GM19238 (cell line): ENCODE results near the gene EPB41L1.

Source experiments
- DNase-seq: peaks from one replicate; pipeline ENCODE4 v3.0.0; 2011; ENCODE audit warnings: low spot score; ENCODE audit not compliant: insufficient read length

The EPB41L1 gene

GRCh38 chr20:36154700-36155628, at the start of gene EPB41L1:
TSS of gene EPB41L1 (plus strand) at chr20:36154740. CDS start at chr20:36173778, 19,038 bp downstream.
- DNase-seq: no peak

- no peak for DNase-seq
Observed at GRCh38 chr20:36104856-36105255, 49.7 kb upstream of the EPB41L1 start.

- DNase-seq: no peak
Observed at GRCh38 chr20:36105711-36106226, 48.8 kb upstream of the EPB41L1 start.

- DNase-seq: no peak
Observed at GRCh38 chr20:36106606-36107005, 47.9 kb upstream of the EPB41L1 start.

- DNase-seq: no peak
Observed at GRCh38 chr20:36107881-36108280, 46.7 kb upstream of the EPB41L1 start.

GRCh38 chr20:36109251-36109947, 45.1 kb upstream of the EPB41L1 start:
- DNase-seq: no peak

GRCh38 chr20:36110994-36111393, 43.5 kb upstream of the EPB41L1 start:
- no peak for DNase-seq

- no peak for DNase-seq
Observed at GRCh38 chr20:36112112-36112511, 42.4 kb upstream of the EPB41L1 start.

GRCh38 chr20:36113036-36113435, 41.5 kb upstream of the EPB41L1 start:
- DNase-seq: no peak

GRCh38 chr20:36113566-36114250, 40.8 kb upstream of the EPB41L1 start:
- no peak for DNase-seq

GRCh38 chr20:36114707-36115106, 39.8 kb upstream of the EPB41L1 start:
- no peak for DNase-seq

- DNase-seq: no peak
Observed at GRCh38 chr20:36115925-36116324, 38.6 kb upstream of the EPB41L1 start.

GRCh38 chr20:36116807-36117441, 37.6 kb upstream of the EPB41L1 start:
- no peak for DNase-seq

- no peak for DNase-seq
Observed at GRCh38 chr20:36117638-36118037, 36.9 kb upstream of the EPB41L1 start.

- DNase-seq: no peak
Observed at GRCh38 chr20:36118371-36118770, 36.2 kb upstream of the EPB41L1 start.

GRCh38 chr20:36119537-36119936, 35.0 kb upstream of the EPB41L1 start:
- DNase-seq: no peak

GRCh38 chr20:36120241-36120640, 34.3 kb upstream of the EPB41L1 start:
- DNase-seq: no peak

GRCh38 chr20:36120991-36121390, 33.5 kb upstream of the EPB41L1 start:
- DNase-seq: no peak

- DNase-seq: no peak
Observed at GRCh38 chr20:36121981-36122930, 32.3 kb upstream of the EPB41L1 start.

GRCh38 chr20:36122931-36123288, 31.6 kb upstream of the EPB41L1 start:
- DNase-seq: no peak
